ELF-1 (cell line): Measurements from ENCODE around the gene PBX1.
A peak's percentile ranks its signal among the peaks of the same experiment; 100 is the strongest.

Experiments used
- DNase-seq: peaks from one replicate; pipeline ENCODE4 v3.0.0-alpha.2; 2016; ENCODE audit warnings: low read depth, low spot score

Gene PBX1

DNA sequence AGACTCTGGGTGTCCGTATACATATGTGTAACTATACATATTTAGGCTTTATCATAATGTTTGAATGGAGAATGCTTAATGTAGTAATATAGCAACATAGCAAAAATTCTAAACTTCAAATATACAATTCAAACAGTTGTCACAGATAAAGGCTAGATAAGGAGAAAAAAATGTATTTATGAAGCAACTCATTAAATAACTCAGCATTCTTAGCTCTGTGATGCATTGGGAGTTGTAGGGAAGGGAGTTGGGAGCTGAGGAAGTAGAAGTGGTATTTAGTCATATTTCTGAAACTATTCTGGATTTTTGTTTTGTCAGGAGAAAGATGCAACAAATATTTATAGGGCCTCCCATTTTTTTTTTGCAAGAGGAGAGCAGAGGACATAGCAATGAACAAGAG, 197.8 kb downstream of the PBX1 start:
- DNase-seq = no peak

DNA sequence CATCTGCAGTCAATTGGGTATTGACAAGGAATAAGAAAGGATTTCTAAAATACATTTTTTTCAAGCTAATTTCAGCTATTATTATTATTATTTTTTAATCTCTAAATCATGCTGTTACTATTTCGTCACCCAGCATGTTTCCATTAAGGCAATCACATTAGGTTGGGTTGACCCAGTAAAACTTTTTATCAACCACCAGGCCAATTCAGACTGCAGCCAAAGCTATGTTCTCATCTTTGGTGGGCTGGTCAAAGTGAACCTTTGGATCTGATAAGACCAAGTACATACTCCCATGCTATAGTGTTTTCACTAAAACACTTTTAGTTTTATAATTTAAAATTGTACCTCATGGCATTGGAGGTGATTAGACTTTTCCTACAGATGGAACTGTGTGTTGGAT, 198.6 kb downstream of the PBX1 start:
- DNase-seq = no peak

DNA sequence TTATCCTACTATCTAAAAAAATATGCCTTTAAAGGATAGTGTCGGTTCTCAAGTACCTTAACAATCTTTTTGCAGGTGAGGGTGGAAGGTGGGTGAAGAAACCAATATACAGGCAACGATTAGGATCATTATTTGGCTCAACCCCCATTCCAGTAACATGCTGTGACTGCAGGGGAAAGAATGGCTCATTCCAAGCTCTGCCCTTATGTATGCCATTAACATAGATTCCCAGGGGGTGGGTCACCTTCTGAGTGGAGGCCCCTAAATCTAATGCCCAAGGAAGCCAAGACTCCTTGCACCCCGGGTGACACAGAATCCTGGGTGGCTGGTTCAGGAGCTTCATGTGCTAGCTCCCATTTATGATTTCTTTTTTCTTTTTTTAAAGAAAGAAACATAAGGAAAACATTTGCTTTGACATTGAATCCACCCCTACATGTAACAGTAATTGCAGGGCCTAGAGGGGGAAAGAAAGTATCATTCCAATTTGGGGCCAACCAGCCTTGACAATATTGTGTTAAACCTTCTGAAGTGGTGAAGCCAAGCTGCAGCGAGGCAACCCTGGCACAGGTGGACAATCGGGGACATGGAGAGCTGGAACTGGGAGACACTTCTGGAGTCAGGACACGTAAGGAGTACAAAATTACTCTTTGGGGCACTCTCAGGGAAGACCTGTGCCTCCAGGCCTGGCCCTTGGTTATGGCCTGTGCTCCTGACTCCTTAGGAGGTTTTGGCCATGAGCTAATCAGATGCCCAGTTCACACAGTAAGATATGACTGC, 200.3 kb downstream of the PBX1 start:
- no peak for DNase-seq

DNA sequence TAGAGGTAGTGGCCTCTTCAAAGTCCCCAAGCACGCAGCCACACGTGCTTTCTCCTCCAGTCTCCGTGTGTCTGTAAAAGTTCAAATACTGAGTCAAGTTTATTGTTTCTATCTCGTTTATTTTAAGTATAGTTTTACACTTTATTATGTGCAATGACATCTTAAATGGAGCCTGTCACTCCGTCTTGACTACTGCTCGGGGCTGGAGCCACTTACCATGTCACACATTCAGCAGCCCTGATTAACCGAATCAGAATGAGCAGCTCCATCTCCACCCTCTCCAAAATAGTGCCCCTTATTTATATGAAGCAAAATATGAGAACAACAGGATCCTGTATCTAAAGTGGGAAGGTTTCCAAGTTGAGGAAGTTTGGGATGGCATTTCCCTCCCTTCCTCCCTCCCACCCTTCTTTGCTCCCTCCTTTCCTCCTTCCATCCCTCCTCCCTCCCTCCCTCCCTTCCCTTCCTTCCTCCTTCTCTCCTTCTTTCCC, 201.0 kb downstream of the PBX1 start:
- DNase-seq = no peak

DNA sequence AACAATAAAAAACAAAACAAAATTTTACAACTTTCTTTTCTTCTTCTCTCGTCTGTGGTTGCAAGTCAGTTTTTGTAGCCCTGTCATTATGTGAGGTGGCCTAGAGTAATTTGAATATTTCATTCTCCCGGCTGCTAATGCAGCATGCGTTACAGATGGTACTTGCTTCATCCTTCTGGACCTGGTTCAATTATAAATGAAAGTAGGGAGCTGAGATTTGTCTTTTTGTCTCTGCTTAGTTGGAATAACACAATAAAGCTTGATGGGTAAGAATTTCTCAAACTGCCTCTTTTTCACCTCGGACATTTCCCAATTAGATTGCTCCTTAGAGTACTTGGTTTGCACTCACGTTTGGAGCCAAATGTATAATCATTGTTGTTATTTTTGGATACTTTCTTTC, 201.6 kb downstream of the PBX1 start:
- no peak for DNase-seq

DNA sequence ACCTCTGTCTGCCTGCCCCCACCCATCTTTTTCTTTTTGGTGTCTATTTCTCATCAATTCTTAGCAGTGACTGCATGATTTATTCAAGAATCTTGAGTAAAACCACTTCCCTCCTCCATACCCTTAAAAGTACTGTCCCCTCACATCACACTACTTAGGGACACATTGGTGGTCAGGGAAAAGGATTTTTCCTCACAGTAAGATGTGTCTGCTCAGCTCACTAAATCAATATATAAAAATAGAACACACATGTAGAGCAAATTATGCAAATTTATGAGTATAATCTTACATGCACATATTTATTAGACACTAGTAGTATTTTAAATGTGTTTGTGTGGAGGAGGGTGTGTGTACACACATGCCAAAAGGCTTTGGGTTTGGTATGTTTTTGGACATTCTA, 202.0 kb downstream of the PBX1 start:
- DNase-seq = no peak

DNA sequence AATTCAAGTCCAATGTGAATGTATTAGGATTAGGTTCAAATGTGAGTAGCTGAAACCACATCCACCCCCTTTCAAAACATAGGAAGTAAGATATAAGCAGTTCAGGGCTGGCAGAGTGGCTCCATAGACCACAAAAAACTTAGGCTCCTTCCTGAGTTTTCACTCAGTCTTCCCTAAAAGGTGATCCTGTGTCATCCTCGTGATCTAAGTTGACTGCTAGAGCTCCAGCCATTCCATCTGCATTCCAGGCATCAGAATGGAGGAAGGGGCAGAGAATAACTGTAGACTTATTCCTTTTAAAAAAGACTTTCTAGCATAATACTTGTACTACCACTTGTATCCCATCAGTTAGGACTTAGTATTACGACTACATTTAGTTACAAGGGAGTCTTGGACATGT, 204.1 kb downstream of the PBX1 start:
- DNase-seq = no peak

DNA sequence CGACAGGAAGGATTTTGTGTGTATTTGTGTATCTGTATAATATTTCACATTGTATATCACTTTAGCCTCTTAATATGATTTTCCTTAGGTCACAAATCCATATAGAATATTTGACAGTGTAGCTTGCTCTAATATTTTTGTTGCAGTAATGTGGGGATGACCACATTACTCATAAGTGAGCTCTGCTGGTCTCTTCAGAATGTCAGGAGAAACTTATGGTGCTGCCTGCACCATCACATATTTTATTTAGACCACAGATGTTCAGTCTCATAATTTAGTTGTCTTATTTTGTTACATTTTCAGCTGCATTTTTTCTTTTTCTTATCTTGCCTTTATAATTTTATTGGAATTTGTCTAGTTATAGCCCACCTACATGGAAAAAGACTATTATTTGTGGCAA, 205.3 kb downstream of the PBX1 start:
- no peak for DNase-seq

DNA sequence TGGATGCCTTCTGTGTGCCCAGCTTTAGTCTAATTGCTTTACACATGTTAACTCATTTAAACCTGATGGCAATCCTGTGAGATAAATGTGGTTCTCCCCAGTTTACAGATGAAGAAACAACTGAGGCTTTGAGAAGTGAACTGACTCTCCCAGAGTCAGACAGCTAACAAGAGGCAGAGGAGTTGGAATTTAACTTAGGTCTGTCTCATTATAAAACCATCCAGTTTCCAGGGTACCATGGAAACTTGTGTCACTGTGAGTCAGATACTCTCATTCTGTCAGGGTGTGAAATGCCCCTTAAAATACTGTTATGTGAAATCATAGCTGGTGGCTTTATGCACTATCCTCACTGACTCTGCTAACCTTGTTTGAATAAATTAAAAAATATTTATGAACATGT, 206.6 kb downstream of the PBX1 start:
- DNase-seq = no peak

DNA sequence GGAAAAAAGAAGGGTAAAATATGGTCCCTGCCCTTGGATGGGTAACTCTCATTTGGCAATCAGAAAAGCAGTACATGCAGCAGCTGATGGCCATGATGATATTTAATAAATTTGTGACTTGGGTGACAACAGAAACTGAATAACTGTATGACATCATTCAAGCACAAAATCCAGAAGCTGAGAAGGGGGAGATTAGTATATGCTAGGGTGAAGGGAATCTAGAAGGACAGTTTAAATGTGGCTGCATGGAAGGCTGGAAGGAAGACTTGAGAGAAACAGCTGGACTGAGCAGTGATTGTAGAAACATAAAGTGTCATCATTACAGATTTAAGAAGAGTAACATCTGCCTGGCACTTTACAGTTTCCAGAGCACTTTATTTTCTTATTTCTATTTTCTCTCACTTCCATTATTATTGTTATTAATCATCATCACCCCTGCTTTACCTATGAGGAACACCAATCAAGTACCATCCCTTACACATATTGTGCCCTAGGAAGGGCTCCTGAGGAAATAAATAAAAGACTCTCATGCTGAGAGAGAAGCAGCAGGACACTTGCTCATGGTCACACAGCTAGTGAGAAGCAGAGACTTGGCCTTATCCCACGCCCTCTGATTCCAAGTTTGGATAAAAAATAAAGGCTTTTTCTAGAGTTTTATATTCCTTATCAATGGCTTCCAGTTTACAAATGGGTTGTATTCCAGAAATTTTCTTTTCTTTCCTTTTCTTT, 207.2 kb downstream of the PBX1 start:
- no peak for DNase-seq

DNA sequence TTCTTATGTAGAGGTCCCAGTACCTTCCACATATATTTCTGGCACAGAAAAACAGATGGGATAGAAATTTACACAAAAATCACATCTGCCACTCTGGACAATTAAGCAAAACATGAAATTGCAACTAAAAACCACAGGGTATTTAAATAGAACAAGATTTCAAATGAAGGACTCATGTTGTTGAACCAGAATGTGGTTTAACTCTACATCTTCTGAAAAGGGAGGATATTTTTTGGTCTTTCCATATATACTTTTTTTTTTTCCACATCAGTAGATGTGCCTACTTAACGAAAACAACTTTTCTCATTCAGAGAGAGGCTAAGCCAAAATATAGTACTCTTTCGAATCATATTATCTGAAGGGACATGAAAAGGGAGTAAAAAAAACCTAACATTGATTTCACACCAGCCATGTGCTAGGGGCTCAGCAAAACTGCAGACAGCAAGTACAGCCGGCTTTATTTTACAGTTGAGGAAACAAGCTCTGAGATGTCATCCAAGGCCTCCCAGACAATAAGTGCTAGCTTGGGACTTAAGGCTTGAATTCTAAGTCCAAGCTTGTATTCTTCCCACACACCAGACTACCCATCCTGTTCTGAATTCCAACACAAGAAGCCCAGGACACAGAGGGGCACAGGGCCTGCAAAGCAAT, 208.9 kb downstream of the PBX1 start:
- DNase-seq = no peak

DNA sequence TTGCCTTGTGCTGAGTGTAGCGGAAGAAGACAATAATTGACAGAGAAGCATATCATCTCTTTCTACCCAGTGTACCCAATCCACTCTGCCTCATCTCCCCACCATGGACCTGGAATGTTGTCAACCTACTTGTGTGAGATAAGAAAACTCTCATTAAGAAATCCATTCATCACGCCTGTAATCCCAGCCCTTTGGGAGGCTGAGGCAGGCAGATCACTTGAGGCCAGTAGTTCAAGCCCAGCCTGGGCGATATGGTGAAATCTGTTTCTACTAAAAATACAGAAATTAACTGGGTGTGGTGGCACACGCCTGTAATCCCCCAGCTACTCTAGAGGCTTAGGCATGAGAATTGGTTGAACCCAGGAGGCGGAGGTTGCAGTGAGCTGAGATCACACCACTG, 209.6 kb downstream of the PBX1 start:
- no peak for DNase-seq

DNA sequence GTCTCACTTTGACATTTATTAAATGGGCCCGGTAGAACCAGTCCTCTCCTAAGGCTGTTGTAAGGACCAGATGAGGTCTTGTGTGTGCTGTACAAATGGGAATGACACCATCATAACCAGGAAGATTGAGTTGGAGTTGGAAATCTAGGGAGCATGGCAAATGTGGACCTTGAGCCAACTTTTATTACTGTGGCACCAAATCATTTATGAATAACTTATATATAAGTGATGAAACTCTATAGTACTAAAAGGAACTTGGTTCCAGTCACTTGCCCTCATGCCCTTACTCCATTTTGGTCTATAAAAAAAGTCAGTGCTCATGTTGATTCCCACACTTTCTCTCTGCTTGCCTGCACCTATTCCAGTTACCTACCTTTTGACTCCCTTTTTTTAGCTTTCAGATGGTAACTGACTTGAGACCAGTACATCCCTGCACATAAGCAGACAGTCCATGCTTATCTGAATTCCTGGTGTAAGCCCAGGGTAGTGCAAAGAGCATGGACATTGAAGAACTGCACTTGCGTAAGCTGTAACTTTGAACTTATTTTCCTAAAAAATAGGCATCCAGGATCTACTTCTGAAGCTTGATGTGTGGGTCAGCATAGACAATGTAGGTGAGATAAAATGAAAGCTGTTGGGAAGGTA, 210.6 kb downstream of the PBX1 start:
- no peak for DNase-seq

DNA sequence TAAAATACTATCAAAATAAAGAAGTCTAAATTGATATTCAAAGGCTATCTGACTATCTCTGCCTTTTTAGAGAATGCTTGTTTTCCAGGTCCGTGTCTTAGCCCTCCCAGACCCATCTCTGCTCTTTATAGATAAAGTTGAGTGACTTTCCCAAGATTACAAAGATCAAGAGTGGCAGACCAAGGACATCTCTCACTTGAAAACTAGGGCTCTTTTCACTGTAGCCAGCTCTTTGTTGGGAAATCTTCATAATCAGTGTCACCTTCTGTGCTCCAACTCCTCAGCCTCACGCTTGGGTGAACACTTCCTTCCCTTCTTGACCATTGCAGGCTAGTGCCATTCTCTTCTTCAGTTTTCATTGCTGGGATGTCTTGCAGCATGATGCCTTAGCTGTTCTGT, 211.1 kb downstream of the PBX1 start:
- DNase-seq = no peak

DNA sequence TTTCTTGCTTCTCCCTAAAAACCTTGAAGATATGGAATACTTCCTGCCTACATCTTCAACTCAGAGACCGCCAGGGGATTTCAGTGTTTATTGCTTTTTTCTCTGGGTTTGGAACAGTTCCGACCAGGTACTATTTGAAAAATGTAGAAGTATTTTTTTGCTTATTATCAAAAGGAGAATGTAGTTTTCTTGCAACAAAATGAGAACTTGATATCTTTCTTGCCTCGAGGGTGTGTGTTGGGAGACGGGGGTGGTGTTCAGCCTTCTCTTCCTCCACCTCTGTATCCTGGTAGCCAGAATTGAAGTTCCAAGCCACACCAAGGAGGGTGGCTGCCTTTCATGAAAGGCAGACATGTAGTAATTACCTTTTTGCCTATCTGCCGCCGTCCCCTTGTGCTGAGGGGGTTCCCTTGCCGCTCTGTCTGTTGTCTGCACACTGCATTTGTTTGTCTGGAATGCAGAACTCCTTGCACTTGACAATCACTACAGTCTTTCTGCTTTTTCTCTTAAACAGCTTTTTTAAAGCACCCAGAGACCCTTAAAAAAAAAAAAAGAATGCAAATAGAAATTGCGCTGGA, 212.1 kb downstream of the PBX1 start:
- peak; percentile 35 for DNase-seq

DNA sequence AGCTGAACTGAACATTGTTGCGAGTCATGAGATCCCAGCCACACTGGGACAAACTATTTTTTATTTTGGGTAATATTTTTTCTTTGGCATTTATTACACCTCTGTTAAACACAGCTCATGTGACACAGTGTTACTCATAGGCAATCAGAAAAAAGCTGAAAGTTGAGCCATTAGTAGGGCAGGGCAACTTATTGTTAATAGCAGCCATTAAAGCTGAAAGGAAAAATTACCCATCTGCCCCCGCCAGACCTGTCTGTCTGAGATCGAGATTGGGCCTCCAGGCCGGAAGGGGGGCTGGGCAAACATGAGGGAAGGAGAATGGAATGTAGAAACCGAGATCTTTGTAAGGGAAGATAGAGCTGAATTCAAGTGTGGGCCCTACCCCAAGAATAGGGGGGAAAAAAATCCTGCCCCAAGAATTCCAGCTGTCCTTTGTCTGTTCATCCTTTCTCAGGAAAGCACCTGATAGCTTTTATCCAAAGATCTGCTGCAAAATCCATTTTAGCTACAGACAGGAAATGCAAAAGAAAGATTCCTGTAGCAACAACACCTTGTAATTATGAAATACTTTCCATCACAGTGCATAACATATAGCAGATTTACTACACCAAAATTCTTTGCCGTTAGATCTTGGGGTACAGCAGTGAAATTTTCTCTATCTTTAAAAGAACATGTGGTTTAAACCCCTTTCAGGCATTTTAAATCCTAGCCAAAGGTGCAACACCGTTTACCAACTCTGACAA, 212.8 kb downstream of the PBX1 start:
- DNase-seq = peak; percentile 75

DNA sequence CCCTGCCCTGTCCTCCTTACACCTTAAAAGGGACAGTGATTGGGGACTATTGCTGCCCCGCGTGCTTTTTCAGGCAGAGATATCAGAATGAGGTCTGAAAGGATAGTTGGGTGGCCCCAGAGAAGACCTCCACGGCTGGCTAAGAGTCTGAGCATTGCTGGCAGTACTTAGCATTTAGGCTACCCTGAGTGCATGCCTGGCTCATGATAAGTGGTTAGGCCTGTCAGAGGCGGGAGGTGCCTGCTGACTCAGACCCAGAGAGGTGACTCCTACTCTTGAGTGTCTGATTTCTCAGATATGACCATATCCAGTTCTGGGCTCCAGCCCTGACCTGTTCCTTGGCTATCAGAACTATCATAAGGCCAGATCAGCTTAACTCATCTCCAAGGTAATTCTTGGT, 213.7 kb downstream of the PBX1 start:
- peak; percentile 75 for DNase-seq

DNA sequence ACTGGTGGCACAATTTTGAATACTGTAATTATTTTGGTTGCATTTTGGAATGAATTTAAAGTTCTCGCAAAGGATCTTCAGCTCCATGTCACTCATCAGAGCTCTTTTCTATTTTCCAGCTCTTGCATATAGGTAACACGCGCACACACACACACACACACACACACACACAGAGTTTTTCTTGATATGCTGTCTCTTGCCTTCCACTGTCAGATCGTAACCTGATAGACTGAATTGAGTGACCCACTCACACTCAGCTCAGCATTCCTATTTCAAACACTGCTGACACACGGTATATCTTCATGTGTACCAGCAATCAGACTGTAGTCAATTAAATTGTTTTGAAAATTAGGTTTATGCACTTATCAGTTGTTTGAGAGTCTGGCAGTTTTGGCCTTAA, 214.1 kb downstream of the PBX1 start:
- no peak for DNase-seq

DNA sequence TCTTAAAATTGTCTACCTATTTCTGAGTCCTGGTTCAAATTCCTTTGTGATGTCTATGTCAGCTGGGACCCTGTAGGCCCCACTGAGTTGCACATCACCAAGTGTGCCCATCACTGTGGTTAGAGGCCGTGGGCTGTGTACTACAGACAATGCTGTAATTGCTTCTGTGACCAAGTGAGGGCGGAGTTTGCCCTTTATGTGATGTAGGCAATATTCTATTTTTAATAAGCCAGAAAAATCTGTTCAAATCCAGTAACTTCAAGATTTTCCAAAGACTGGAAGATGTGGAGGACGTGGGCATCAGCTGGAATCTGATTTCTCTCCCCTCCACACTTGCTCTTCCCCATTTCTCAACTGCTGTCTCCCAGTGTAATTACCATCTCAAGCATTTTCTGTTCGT, 215.4 kb downstream of the PBX1 start:
- DNase-seq = no peak

DNA sequence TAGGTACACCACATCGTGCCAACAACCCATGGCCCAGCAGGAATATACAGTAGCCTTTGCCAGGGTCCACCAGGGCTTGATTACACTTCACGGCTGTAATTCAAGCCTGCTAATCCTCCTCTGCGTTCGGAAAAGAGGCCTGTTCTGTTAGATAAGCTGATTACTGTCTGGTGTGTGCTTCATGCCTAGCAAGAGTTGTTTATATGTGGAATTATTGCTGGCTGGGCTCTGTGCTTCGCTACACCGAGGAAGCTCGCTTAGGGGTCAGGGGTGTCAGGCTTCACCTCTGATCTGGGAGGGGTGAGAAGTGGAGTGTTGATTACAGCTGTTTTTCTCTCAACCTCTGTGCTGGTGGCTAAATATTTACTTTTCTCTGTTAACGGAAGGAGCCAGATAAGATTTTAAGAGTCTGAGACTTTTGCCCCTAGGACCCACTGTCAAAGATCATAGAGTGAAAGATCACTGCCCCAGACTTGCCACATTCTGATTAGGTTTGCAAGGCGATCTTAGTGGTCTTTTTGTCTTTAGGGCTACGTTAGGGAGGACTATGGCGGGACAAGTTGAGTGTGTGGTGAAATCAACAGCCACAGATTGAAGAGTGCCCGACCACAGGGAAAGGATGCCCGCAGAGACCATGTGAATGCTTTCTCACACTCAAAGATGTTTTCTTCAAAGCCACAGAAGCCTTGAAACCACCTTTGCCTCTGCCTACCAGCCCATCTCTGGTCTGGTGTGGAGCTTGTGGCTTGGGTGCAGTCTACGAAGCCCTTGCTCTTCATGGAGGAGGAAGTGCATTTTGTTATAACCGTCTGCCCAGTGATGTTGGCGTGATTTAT, 216.1 kb downstream of the PBX1 start:
- DNase-seq = peak; percentile 70
